HepG2 (cell line): Measurements from ENCODE around the gene PPM1F. TPM values are rescaled to one million over a fixed set of nuclear protein-coding genes. Genes with fewer than 3 reads are reported as not detected.

ENCODE experiments used
- IKZF5 ChIP-seq: IDR thresholded peaks from 2 replicates; pipeline ENCODE4 v1.6.1; 2018; ENCODE audit warnings: missing genetic modification reagents, mild to moderate bottlenecking, missing compliant biosample characterization
- MATR3 ChIP-seq: sonication (generic); formaldehyde crosslinking; IDR thresholded peaks from 2 replicates; pipeline ENCODE4 v1.4.0; 2020; ENCODE audit warnings: missing genetic modification reagents
- MAZ ChIP-seq, 2 experiments: sonication (generic) in 1 of 2; formaldehyde crosslinking in 1 of 2; IDR thresholded peaks; 2 replicates each; pipeline versions ENCODE4 v1.5.0 to v1.6.1; 2012 to 2020; ENCODE audit warnings: low read depth in 2 of 2, mild to moderate bottlenecking in 2 of 2, borderline replicate concordance in 1 of 2, improper control_type of control experiment in 1 of 2, low read length in 1 of 2, missing genetic modification reagents in 1 of 2, moderate library complexity in 1 of 2
- MXD4 ChIP-seq: IDR thresholded peaks from 2 replicates; pipeline ENCODE4 v1.6.1; 2016; ENCODE audit warnings: mild to moderate bottlenecking, missing biosample characterization, missing genetic modification reagents
- NFE2L2 ChIP-seq: fragments of 150-350 bp; IDR thresholded peaks from 2 replicates; pipeline ENCODE4 v1.6.1; 2014; ENCODE audit warnings: low read length
- POLR2AphosphoS5 ChIP-seq: IDR thresholded peaks from 2 replicates; pipeline ENCODE4 v1.6.1; 2012; ENCODE audit warnings: low read depth, low read length
- PRDM4 ChIP-seq: sonication (generic); formaldehyde crosslinking; IDR thresholded peaks from 2 replicates; pipeline ENCODE4 v1.9.0; 2021; ENCODE audit warnings: missing genetic modification reagents, borderline replicate concordance
- SALL2 ChIP-seq: sonication (generic); formaldehyde crosslinking; IDR thresholded peaks from 2 replicates; pipeline ENCODE4 v1.8.1; 2023; ENCODE audit warnings: mild to moderate bottlenecking, missing genetic modification reagents, inconsistent platforms
- SNAI1 ChIP-seq: sonication (generic); formaldehyde crosslinking; IDR thresholded peaks from 2 replicates; pipeline ENCODE4 v1.5.0; 2020; ENCODE audit warnings: mild to moderate bottlenecking, missing genetic modification reagents, borderline replicate concordance
- SNRNP70 ChIP-seq: fragments of 200-400 bp; formaldehyde crosslinking; IDR thresholded peaks from 2 replicates; pipeline ENCODE4 v1.6.1; 2017; ENCODE audit warnings: mild to moderate bottlenecking, low read depth, low read length, moderate library complexity
- TGIF2 ChIP-seq: IDR thresholded peaks from 2 replicates; pipeline ENCODE4 v1.6.1; 2016; ENCODE audit warnings: control low read depth, missing compliant biosample characterization
- ZNF12 ChIP-seq: sonication (generic); formaldehyde crosslinking; IDR thresholded peaks from 2 replicates; pipeline ENCODE4 v1.5.0; 2020; ENCODE audit warnings: missing genetic modification reagents
- ZNF296 ChIP-seq: sonication (generic); formaldehyde crosslinking; conservative IDR thresholded peaks from 2 replicates; pipeline ENCODE4 v1.5.0; 2020; ENCODE audit warnings: mild to moderate bottlenecking, missing genetic modification reagents
- ZNF333 ChIP-seq: sonication (generic); formaldehyde crosslinking; IDR thresholded peaks from 2 replicates; pipeline ENCODE4 v1.4.0; 2020; ENCODE audit warnings: mild to moderate bottlenecking, missing genetic modification reagents, borderline replicate concordance
- ZNF446 ChIP-seq: sonication (generic); formaldehyde crosslinking; IDR thresholded peaks from 2 replicates; pipeline ENCODE4 v1.5.0; 2020; ENCODE audit warnings: mild to moderate bottlenecking, missing genetic modification reagents
- ZNF484 ChIP-seq: sonication (generic); formaldehyde crosslinking; IDR thresholded peaks from 2 replicates; pipeline ENCODE4 v1.5.1; 2020; ENCODE audit warnings: mild to moderate bottlenecking, low read depth, missing genetic modification reagents, borderline replicate concordance
- ZNF597 ChIP-seq: sonication (generic); formaldehyde crosslinking; IDR thresholded peaks from 2 replicates; pipeline ENCODE4 v1.5.0; 2020; ENCODE audit warnings: missing genetic modification reagents
- ZNF7 ChIP-seq: IDR thresholded peaks from 2 replicates; pipeline ENCODE4 v1.6.1; 2016; ENCODE audit warnings: missing biosample characterization, missing genetic modification reagents
- ZNF816 ChIP-seq: sonication (generic); formaldehyde crosslinking; IDR thresholded peaks from 2 replicates; pipeline ENCODE4 v1.8.0; 2022; ENCODE audit warnings: missing genetic modification reagents, mild to moderate bottlenecking, borderline replicate concordance
- ZNF850 ChIP-seq: sonication (generic); formaldehyde crosslinking; conservative IDR thresholded peaks from 2 replicates; pipeline ENCODE4 v1.9.0; 2021; ENCODE audit warnings: mild to moderate bottlenecking, missing genetic modification reagents
- ZSCAN25 ChIP-seq: sonication (generic); formaldehyde crosslinking; IDR thresholded peaks from 2 replicates; pipeline ENCODE4 v1.8.0; 2022; ENCODE audit warnings: mild to moderate bottlenecking, missing genetic modification reagents
- ZSCAN31 ChIP-seq: sonication (generic); formaldehyde crosslinking; IDR thresholded peaks from 2 replicates; pipeline ENCODE4 v1.5.0; 2020; ENCODE audit warnings: low read depth, mild to moderate bottlenecking, missing genetic modification reagents
- polyA plus RNA-seq, 8 experiments: library from polyadenylated mRNA; depleted of rRNA in 3 of 8; stranded (reverse) in 7 of 8; unstranded in 1 of 8; fragments of >200 nt; fragmentation: Illumina TruSeq in 4 of 8; extraction: Trizol in 4 of 8; gene quantifications; 2 replicates each; pipeline versions ENCODE4 v1.2.1 to v1.2.3, GENCODE V29; 2011 to 2016; ENCODE audit warnings: low read depth in 4 of 8, missing spikeins in 1 of 8, mixed read lengths in 1 of 8; ENCODE audit not compliant: insufficient read depth in 1 of 8
- total RNA-seq, 5 experiments: library from RNA; depleted of rRNA; stranded (reverse); fragments of >200 nt; fragmentation: Illumina TruSeq; extraction: Trizol; gene quantifications; 2 replicates each; pipeline ENCODE4 v1.2.3, GENCODE V29; 2016; ENCODE audit warnings: low read depth in 1 of 5
- TF ChIP-seq, protein P1 (sequence below): sonication (generic); formaldehyde crosslinking; IDR thresholded peaks from 2 replicates; pipeline ENCODE4 v1.5.1; 2020; ENCODE audit warnings: missing genetic modification reagents, mild to moderate bottlenecking, borderline replicate concordance
- TF ChIP-seq, protein P2 (sequence below): IDR thresholded peaks from 2 replicates; pipeline ENCODE4 v1.6.1; 2016; ENCODE audit warnings: low read depth, borderline replicate concordance

PPM1F gene
- total and polyA plus RNA-seq, 2 of the 13 experiments (the other 11 are each of a cell fraction or from before 2014, with no cell fraction given): 11.0 to 19.6 TPM

GRCh38 chr22:21982338-21982965 lies 29.8 kb upstream of the PPM1F start, which contains the start of gene TOP3B (continued):
- TF ChIP-seq, protein P1, sequence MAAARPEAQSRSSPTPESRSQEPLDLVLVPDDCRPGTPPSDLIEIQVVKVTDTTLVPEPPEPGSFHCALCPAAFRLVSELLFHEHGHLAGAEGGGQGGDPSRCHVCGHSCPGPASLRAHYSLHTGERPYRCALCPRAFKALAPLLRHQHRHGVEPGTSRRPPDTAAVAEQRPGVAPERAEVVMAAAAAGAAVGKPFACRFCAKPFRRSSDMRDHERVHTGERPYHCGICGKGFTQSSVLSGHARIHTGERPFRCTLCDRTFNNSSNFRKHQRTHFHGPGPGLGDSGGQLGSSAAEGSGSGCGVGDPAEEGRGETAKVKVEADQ (CRISPR knock-in tag): peak; percentile 90
- TF ChIP-seq MXD4 (peak; percentile 65; the same call in 1 of the 2 replicates), ZNF597 (no peak), SALL2 (CRISPR knock-in tag) (peak; percentile 70; the same call in 1 of the 2 replicates), ZNF446 (CRISPR knock-in tag) (no peak), NFE2L2 (no peak), MATR3 (CRISPR knock-in tag) (no peak), ZSCAN25 (CRISPR knock-in tag) (peak; percentile 65), ZNF816 (no peak), IKZF5 (CRISPR knock-in tag) (peak; percentile 97), TGIF2 (peak; percentile 74; the same call in 1 of the 2 replicates), MAZ (IDR thresholded peaks at IDR 0.05; ENCODE audit: borderline replicate concordance, low read depth, low read length) (peak; percentile 72; the same call in 1 of the 2 replicates), MAZ (CRISPR knock-in tag; IDR thresholded peaks at IDR 0.05; ENCODE audit: low read depth) (peak; percentile 75; the same call in 1 of the 2 replicates), ZNF850 (CRISPR knock-in tag) (no peak), SNRNP70 (no peak), ZNF484 (CRISPR knock-in tag) (no peak), ZNF7 (CRISPR knock-in tag) (0 out of 2 replicates have a peak, but pooled peaks have one; percentile 33), SNAI1 (CRISPR knock-in tag) (no peak), ZSCAN31 (peak; percentile 84; the same call in 1 of the 2 replicates), ZNF12 (peak; percentile 54; the same call in 1 of the 2 replicates), PRDM4 (no peak), ZNF296 (CRISPR knock-in tag) (no peak), ZNF333 (CRISPR knock-in tag) (peak; percentile 72; the same call in 1 of the 2 replicates), POLR2AphosphoS5 (peak; percentile 93)
- TF ChIP-seq, protein P2, sequence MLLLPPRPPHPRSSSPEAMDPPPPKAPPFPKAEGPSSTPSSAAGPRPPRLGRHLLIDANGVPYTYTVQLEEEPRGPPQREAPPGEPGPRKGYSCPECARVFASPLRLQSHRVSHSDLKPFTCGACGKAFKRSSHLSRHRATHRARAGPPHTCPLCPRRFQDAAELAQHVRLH (CRISPR knock-in tag): peak; percentile 97
